Neural cell (in vitro differentiated cells): ENCODE measurements around the gene ANTXR1.

ENCODE experiments used
- CTCF ChIP-seq: fragments of 450-650 bp; IDR thresholded peaks from 2 replicates; pipeline ENCODE4 v1.5.1; 2014; ENCODE audit warnings: antibody characterized with exemption, mild to moderate bottlenecking, moderate library complexity; ENCODE audit not compliant: poor library complexity, severe bottlenecking
- EP300 ChIP-seq: fragments of 450-650 bp; conservative IDR thresholded peaks from 2 replicates; pipeline ENCODE4 v1.6.1; 2014; ENCODE audit warnings: antibody characterized with exemption, mild to moderate bottlenecking, moderate library complexity; ENCODE audit not compliant: poor library complexity, severe bottlenecking
- POLR2AphosphoS5 ChIP-seq: IDR thresholded peaks from 2 replicates; pipeline ENCODE4 v1.6.1; 2012
- SMC3 ChIP-seq: fragments of 450-650 bp; conservative IDR thresholded peaks from 2 replicates; pipeline ENCODE4 v1.6.1; 2014; ENCODE audit warnings: antibody characterized with exemption, mild to moderate bottlenecking, moderate library complexity; ENCODE audit not compliant: poor library complexity

- TF ChIP-seq CTCF (no peak), EP300 (no peak), POLR2AphosphoS5 (no peak), SMC3 (no peak)
Measured at GRCh38 chr2:69125816-69126215, 112.8 kb downstream of the ANTXR1 start.
